ENCODE data around the gene HHIPL1.

DNA sequence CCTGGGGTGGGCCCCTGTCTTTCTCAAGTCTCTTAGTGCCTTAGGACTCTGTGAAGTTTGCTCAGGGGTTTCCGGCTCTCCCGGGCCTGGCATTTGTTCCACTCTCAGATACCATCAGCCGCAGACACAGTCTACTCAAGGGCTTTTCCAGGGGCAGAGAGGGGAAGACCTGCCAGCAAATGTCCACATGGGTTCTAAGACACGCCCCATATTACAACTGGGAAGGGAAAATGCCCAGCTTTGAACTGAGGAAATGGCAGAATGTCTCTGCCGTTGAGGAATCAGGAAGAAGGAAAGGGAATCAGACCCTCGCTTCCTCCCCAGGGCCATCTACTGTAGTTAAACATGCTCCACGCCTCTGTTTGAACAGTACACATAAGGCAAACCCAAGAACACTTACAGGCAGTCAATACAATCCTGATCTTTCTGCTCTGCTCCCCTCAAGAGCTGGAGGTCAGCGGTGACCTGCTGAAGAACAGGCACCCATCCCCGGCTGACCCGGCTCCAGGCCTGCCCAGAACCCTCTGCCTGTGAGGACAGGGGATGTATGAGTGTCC lies 48.8 kb upstream of the HHIPL1 start:
- TF ChIP-seq, protein P1, sequence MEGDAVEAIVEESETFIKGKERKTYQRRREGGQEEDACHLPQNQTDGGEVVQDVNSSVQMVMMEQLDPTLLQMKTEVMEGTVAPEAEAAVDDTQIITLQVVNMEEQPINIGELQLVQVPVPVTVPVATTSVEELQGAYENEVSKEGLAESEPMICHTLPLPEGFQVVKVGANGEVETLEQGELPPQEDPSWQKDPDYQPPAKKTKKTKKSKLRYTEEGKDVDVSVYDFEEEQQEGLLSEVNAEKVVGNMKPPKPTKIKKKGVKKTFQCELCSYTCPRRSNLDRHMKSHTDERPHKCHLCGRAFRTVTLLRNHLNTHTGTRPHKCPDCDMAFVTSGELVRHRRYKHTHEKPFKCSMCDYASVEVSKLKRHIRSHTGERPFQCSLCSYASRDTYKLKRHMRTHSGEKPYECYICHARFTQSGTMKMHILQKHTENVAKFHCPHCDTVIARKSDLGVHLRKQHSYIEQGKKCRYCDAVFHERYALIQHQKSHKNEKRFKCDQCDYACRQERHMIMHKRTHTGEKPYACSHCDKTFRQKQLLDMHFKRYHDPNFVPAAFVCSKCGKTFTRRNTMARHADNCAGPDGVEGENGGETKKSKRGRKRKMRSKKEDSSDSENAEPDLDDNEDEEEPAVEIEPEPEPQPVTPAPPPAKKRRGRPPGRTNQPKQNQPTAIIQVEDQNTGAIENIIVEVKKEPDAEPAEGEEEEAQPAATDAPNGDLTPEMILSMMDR (IDR thresholded peaks at IDR 0.05): no peak
- TF ChIP-seq SIN3A (IDR thresholded peaks at IDR 0.05; ENCODE audit: borderline replicate concordance, insufficient read depth, low read depth, low read length): no peak
- TF ChIP-seq, protein P2, sequence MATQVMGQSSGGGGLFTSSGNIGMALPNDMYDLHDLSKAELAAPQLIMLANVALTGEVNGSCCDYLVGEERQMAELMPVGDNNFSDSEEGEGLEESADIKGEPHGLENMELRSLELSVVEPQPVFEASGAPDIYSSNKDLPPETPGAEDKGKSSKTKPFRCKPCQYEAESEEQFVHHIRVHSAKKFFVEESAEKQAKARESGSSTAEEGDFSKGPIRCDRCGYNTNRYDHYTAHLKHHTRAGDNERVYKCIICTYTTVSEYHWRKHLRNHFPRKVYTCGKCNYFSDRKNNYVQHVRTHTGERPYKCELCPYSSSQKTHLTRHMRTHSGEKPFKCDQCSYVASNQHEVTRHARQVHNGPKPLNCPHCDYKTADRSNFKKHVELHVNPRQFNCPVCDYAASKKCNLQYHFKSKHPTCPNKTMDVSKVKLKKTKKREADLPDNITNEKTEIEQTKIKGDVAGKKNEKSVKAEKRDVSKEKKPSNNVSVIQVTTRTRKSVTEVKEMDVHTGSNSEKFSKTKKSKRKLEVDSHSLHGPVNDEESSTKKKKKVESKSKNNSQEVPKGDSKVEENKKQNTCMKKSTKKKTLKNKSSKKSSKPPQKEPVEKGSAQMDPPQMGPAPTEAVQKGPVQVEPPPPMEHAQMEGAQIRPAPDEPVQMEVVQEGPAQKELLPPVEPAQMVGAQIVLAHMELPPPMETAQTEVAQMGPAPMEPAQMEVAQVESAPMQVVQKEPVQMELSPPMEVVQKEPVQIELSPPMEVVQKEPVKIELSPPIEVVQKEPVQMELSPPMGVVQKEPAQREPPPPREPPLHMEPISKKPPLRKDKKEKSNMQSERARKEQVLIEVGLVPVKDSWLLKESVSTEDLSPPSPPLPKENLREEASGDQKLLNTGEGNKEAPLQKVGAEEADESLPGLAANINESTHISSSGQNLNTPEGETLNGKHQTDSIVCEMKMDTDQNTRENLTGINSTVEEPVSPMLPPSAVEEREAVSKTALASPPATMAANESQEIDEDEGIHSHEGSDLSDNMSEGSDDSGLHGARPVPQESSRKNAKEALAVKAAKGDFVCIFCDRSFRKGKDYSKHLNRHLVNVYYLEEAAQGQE (IDR thresholded peaks at IDR 0.05; ENCODE audit: insufficient read depth in 1 of 2, low read depth in 2 of 2, low read length in 1 of 2): no peak
